GM23338 (cell line): Measurements from ENCODE around the gene TMEM231. TPM values are rescaled to one million over a fixed set of nuclear protein-coding genes. Genes with fewer than 3 reads are reported as not detected.
"Not testable (repeated sequence)": the region's sequence is repeated elsewhere in the genome, so short reads cannot be mapped to it uniquely, and the experiment has no call there.

Experiments
- ATAC-seq: fragments of 200-7000 bp; cut with Tn5 transposase; 3 replicates; pipeline ENCODE4 v1.9.1; 2020
- DNase-seq: peaks from one replicate; pipeline ENCODE4 v3.0.0-alpha.2; 2015; ENCODE audit warnings: low spot score
- H2AFZ ChIP-seq: fragments of 200-600 bp; sonication (generic); 2 replicates; pipeline ENCODE4 v1.8.0; 2016; ENCODE audit warnings: antibody characterized with exemption, mild to moderate bottlenecking, moderate library complexity
- H3F3A ChIP-seq: fragments of 200-600 bp; sonication (generic); replicated peaks from 2 replicates; pipeline ENCODE4 v1.8.0; 2017; ENCODE audit warnings: antibody characterized with exemption, mixed run types, low read depth
- H3K27ac ChIP-seq: fragments of 200-600 bp; sonication (generic); 2 replicates; pipeline ENCODE4 v1.6.1; 2016; ENCODE audit warnings: low read depth
- H3K27me3 ChIP-seq: fragments of 200-600 bp; sonication (generic); 2 replicates; pipeline ENCODE4 v1.8.0; 2016; ENCODE audit warnings: mild to moderate bottlenecking, mixed run types, moderate library complexity; ENCODE audit not compliant: insufficient read depth
- H3K36me3 ChIP-seq: fragments of 200-600 bp; sonication (generic); 2 replicates; pipeline ENCODE4 v1.8.0; 2016; ENCODE audit warnings: mild to moderate bottlenecking; ENCODE audit not compliant: insufficient read depth
- H3K4me1 ChIP-seq: fragments of 200-600 bp; sonication (generic); 2 replicates; pipeline ENCODE4 v1.8.0; 2016; ENCODE audit warnings: mild to moderate bottlenecking, moderate library complexity; ENCODE audit not compliant: insufficient read depth
- H3K4me2 ChIP-seq: fragments of 200-600 bp; sonication (generic); 2 replicates; pipeline ENCODE4 v1.7.1; 2017; ENCODE audit warnings: mixed run types
- H3K4me3 ChIP-seq: fragments of 200-600 bp; sonication (generic); 2 replicates; pipeline ENCODE4 v1.6.1; 2016; ENCODE audit warnings: mixed run types
- H3K79me2 ChIP-seq: fragments of 200-600 bp; sonication (generic); replicated peaks from 2 replicates; pipeline ENCODE4 v1.8.0; 2017; ENCODE audit warnings: mild to moderate bottlenecking; ENCODE audit not compliant: insufficient read depth
- H3K9me2 ChIP-seq: fragments of 200-600 bp; sonication (generic); 2 replicates; pipeline ENCODE4 v1.8.0; 2017; ENCODE audit not compliant: insufficient read depth
- H4K20me1 ChIP-seq: fragments of 200-600 bp; sonication (generic); replicated peaks from 2 replicates; pipeline ENCODE4 v1.8.0; 2017; ENCODE audit warnings: mild to moderate bottlenecking; ENCODE audit not compliant: insufficient read depth
- H3K27ac Mint-ChIP-seq: 2 replicates; pipeline ENCODE4 v1.8.0; 2020; ENCODE audit warnings: inconsistent platforms, mild to moderate bottlenecking, moderate library complexity, mixed read lengths
- H3K27me3 Mint-ChIP-seq: 3 replicates; pipeline ENCODE4 v1.8.0; 2022; ENCODE audit warnings: low read depth, mild to moderate bottlenecking, moderate library complexity, mixed read lengths, inconsistent platforms; ENCODE audit not compliant: insufficient read depth, poor library complexity
- H3K36me3 Mint-ChIP-seq: 3 replicates; pipeline ENCODE4 v1.8.0; 2021; ENCODE audit warnings: low read depth, mild to moderate bottlenecking, inconsistent platforms, moderate library complexity, mixed read lengths
- H3K4me1 Mint-ChIP-seq: 3 replicates; pipeline ENCODE4 v1.8.0; 2020; ENCODE audit warnings: mild to moderate bottlenecking, inconsistent platforms, mixed read lengths
- H3K4me3 Mint-ChIP-seq: 3 replicates; pipeline ENCODE4 v1.8.0; 2021; ENCODE audit warnings: moderate library complexity, mild to moderate bottlenecking, inconsistent platforms, mixed read lengths
- H3K9me3 Mint-ChIP-seq: 3 replicates; pipeline ENCODE4 v1.8.0; 2020; ENCODE audit warnings: moderate library complexity, mild to moderate bottlenecking, inconsistent platforms, mixed read lengths
- CREB1 ChIP-seq: fragments of 250-450 bp; sonication (Bioruptor Pico); IDR thresholded peaks from 2 replicates; pipeline ENCODE4 v1.5.0; 2020; ENCODE audit warnings: low read depth, mild to moderate bottlenecking, moderate library complexity
- ETS1 ChIP-seq: IDR thresholded peaks from 2 replicates; pipeline ENCODE4 v1.6.1; 2016; ENCODE audit warnings: antibody characterized with exemption
- EZH2 ChIP-seq: fragments of 200-600 bp; sonication (generic); IDR thresholded peaks from one replicate; pipeline ENCODE4 v1.8.0; 2017; ENCODE audit warnings: antibody characterized with exemption, mild to moderate bottlenecking, low read depth; ENCODE audit not compliant: unreplicated experiment
- EZH2phosphoT487 ChIP-seq: fragments of 200-600 bp; sonication (generic); IDR thresholded peaks from one replicate; pipeline ENCODE4 v1.8.1; 2018; ENCODE audit warnings: antibody characterized with exemption; ENCODE audit not compliant: unreplicated experiment
- JUNB ChIP-seq: IDR thresholded peaks from one replicate; pipeline ENCODE4 v1.6.1; 2016; ENCODE audit warnings: antibody characterized with exemption; ENCODE audit not compliant: unreplicated experiment
- POLR2AphosphoS5 ChIP-seq: IDR thresholded peaks from 2 replicates; pipeline ENCODE4 v1.6.1; 2016; ENCODE audit warnings: antibody characterized with exemption, low read depth
- REST ChIP-seq: IDR thresholded peaks from one replicate; pipeline ENCODE4 v1.6.1; 2018; ENCODE audit warnings: antibody characterized with exemption; ENCODE audit not compliant: unreplicated experiment
- ZNF114 ChIP-seq: fragments of 250-450 bp; sonication (Bioruptor Pico); IDR thresholded peaks from 2 replicates; pipeline ENCODE4 v1.5.0; 2020; ENCODE audit warnings: mild to moderate bottlenecking, moderate library complexity
- ZNF331 ChIP-seq: fragments of 250-450 bp; sonication (Bioruptor Pico); IDR thresholded peaks from 2 replicates; pipeline ENCODE4 v1.5.0; 2020; ENCODE audit warnings: low read depth, mild to moderate bottlenecking, moderate library complexity
- ZNF462 ChIP-seq: fragments of 250-450 bp; sonication (Bioruptor Pico); IDR thresholded peaks from 2 replicates; pipeline ENCODE4 v1.5.0; 2020; ENCODE audit warnings: mild to moderate bottlenecking, moderate library complexity
- polyA plus RNA-seq: library from polyadenylated mRNA; unstranded; fragments of >200 nt; fragmentation: Nextera tagmentation; extraction: Ambion mirVana; gene quantifications from 2 replicates; pipeline ENCODE4 v1.2.1, GENCODE V29; 2016
- total RNA-seq: library from RNA; depleted of rRNA; stranded (reverse); fragments of >200 nt; shearing (Covaris generic); gene quantifications from 2 replicates; pipeline ENCODE4 v1.2.3, GENCODE V29; 2014

TMEM231 gene
- total and polyA plus RNA-seq, 2 experiments from 2014 or later: 5.3 to 19.9 TPM

- not testable (repeated sequence) for H3K9me3 Mint-ChIP-seq, H2AFZ ChIP-seq, H3F3A ChIP-seq, H3K36me3 Mint-ChIP-seq, H3K9me2 ChIP-seq, H3K36me3 ChIP-seq, H3K79me2 ChIP-seq, H4K20me1 ChIP-seq, H3K27ac Mint-ChIP-seq, H3K27me3 ChIP-seq, H3K4me1 ChIP-seq
- H3K27ac ChIP-seq: 0 out of 2 replicates have a peak overlapping the region, but pooled peaks have one; percentile 32
- H3K4me3 ChIP-seq: peak overlapping the region; percentile 87
- 0 out of 2 replicates have a peak, but pooled peaks have one; percentile 33 for TF ChIP-seq ZNF462 (CRISPR knock-in tag)
- DNase-seq (peak; percentile 66), ATAC-seq (peak; percentile 53)
- H3K4me2 ChIP-seq: peak overlapping the region; percentile 92
- peaks cover 17% of the 10 kb centered on the region for H3K27me3 Mint-ChIP-seq
- peaks cover 15% of the 10 kb centered on the region for H3K4me1 Mint-ChIP-seq
- H3K4me3 Mint-ChIP-seq: peak overlapping the region; percentile 83
Observed at GRCh38 chr16:75516189-75516966, 39.7 kb downstream of the TMEM231 start.

- Histone ChIP-seq H3K36me3 (no peaks in the 10 kb centered on the region), H2AFZ (no peak overlapping the region), H3K27ac (no peak overlapping the region), H3K9me2 (no peaks in the 10 kb centered on the region), H3F3A (peaks cover 10% of the 10 kb centered on the region; the same call in 1 of the 2 replicates), H3K4me1 (peaks cover 9% of the 10 kb centered on the region; the same call in 1 of the 2 replicates), H3K4me3 (no peak overlapping the region), H3K79me2 (no peaks in the 10 kb centered on the region), H3K27me3 (no peaks in the 10 kb centered on the region), H4K20me1 (no peaks in the 10 kb centered on the region; the same call in 1 of the 2 replicates), H3K4me2 (no peak overlapping the region)
- DNase-seq: no peak
- Mint-ChIP-seq H3K4me3 (no peak overlapping the region), H3K36me3 (peaks cover 4% of the 10 kb centered on the region; the same call in 1 of the 3 replicates), H3K27ac (no peak overlapping the region), H3K9me3 (no peaks in the 10 kb centered on the region), H3K27me3 (peaks cover 11% of the 10 kb centered on the region), H3K4me1 (peaks cover 13% of the 10 kb centered on the region)
- ATAC-seq: no peak
- TF ChIP-seq ZNF114 (CRISPR knock-in tag) (no peak), JUNB (no peak), ZNF331 (CRISPR knock-in tag) (no peak), EZH2 (no peak), POLR2AphosphoS5 (no peak), ETS1 (no peak), REST (no peak), CREB1 (CRISPR knock-in tag) (no peak), EZH2phosphoT487 (no peak)
Observed at GRCh38 chr16:75514296-75514695, 41.8 kb downstream of the TMEM231 start.
